H1 (cell line): ENCODE results near the gene AKR1D1. TPM values are rescaled to one million over a fixed set of nuclear protein-coding genes. Genes with fewer than 3 reads are reported as not detected.

Experiments
- CTCF ChIA-PET: fragments of 300-600 bp; sonication (Branson Sonifier 250); formaldehyde crosslinking; loops from one replicate; lab custom pipeline; 2021; ENCODE audit not compliant: partially characterized antibody; lab: Charles Lee
- POLR2A ChIA-PET: fragments of 300-600 bp; sonication (Branson Sonifier 250); formaldehyde crosslinking; loops from one replicate; lab custom pipeline; 2021; ENCODE audit warnings: inconsistent platforms; ENCODE audit not compliant: partially characterized antibody; lab: Charles Lee
- DNase-seq, 2 experiments: peaks; one replicate each; pipeline versions ENCODE4 v3.0.0 to v3.0.0-alpha.2; 2010 to 2022; ENCODE audit warnings: low spot score in 2 of 2, low read depth in 1 of 2, mixed read lengths in 1 of 2
- FAIRE-seq: peaks from 2 replicates; lab custom pipeline; 2011; peaks lifted over from hg19 to GRCh38; lab: Jason Lieb, UNC
- H2AFZ ChIP-seq: 2 replicates; pipeline ENCODE4 v1.8.1; 2012; ENCODE audit warnings: low read length, inconsistent platforms
- H2AK5ac ChIP-seq: 2 replicates; pipeline ENCODE4 v1.6.1; 2013; ENCODE audit warnings: low read depth, low read length
- H2BK120ac ChIP-seq: replicated peaks from 2 replicates; pipeline ENCODE3; 2013; ENCODE audit warnings: low read depth, low read length, inconsistent platforms
- H2BK12ac ChIP-seq: 2 replicates; pipeline ENCODE4 v1.6.1; 2013; ENCODE audit warnings: low read depth, low read length
- H2BK15ac ChIP-seq: 2 replicates; pipeline ENCODE4 v1.6.1; 2013; ENCODE audit warnings: low read length
- H2BK20ac ChIP-seq: 2 replicates; pipeline ENCODE4 v1.6.1; 2013; ENCODE audit warnings: low read length
- H2BK5ac ChIP-seq: 2 replicates; pipeline ENCODE4 v1.6.1; 2013; ENCODE audit warnings: low read depth, low read length
- H3K14ac ChIP-seq: 2 replicates; pipeline ENCODE4 v1.6.1; 2013; ENCODE audit warnings: inconsistent platforms; ENCODE audit not compliant: insufficient read length
- H3K18ac ChIP-seq: 2 replicates; pipeline ENCODE4 v1.6.1; 2013; ENCODE audit warnings: low read length; ENCODE audit errors: extremely low read depth
- H3K23ac ChIP-seq: 2 replicates; pipeline ENCODE4 v1.6.1; 2013; ENCODE audit warnings: inconsistent platforms; ENCODE audit not compliant: insufficient read length
- H3K23me2 ChIP-seq: 2 replicates; pipeline ENCODE4 v1.6.1; 2013; ENCODE audit warnings: low read depth, low read length
- H3K27ac ChIP-seq: 2 replicates; pipeline ENCODE4 v1.6.1; 2011; ENCODE audit warnings: low read depth, low read length, inconsistent platforms
- H3K27me3 ChIP-seq, 4 experiments: replicated peaks in 1 of 4; 1 replicate in 1 of 4; 2 replicates in 3 of 4; pipeline versions ENCODE4 v1.6.1 to v1.8.1; 2011 to 2013; ENCODE audit warnings: low read length in 3 of 4, mild to moderate bottlenecking in 3 of 4, inconsistent platforms in 2 of 4, mixed read lengths in 2 of 4, moderate library complexity in 1 of 4; ENCODE audit not compliant: control insufficient read depth in 3 of 4, insufficient read depth in 3 of 4; ENCODE audit errors: extremely low read depth in 1 of 4
- H3K36me3 ChIP-seq, 4 experiments: 2 replicates each; pipeline versions ENCODE4 v1.6.1 to v1.8.1; 2011 to 2013; ENCODE audit warnings: mild to moderate bottlenecking in 4 of 4, low read length in 3 of 4, moderate library complexity in 2 of 4, control low read depth in 1 of 4, inconsistent platforms in 1 of 4; ENCODE audit not compliant: insufficient read depth in 4 of 4, control insufficient read depth in 2 of 4
- H3K4ac ChIP-seq: replicated peaks from 2 replicates; pipeline ENCODE3; 2013; ENCODE audit warnings: low read length, low read depth, mixed read lengths, inconsistent platforms; ENCODE audit not compliant: insufficient read length
- H3K4me1 ChIP-seq, 4 experiments: replicated peaks in 1 of 4; 1 replicate in 1 of 4; 2 replicates in 3 of 4; pipeline versions ENCODE4 v1.6.1 to v1.8.1; 2011 to 2013; ENCODE audit warnings: low read length in 3 of 4, inconsistent platforms in 2 of 4, mixed read lengths in 1 of 4; ENCODE audit not compliant: insufficient read depth in 4 of 4, control insufficient read depth in 3 of 4
- H3K4me2 ChIP-seq, 2 experiments: 2 replicates each; pipeline versions ENCODE4 v1.6.1 to v1.8.1; 2011 to 2013; ENCODE audit warnings: low read depth in 2 of 2, low read length in 2 of 2, control low read depth in 1 of 2, inconsistent platforms in 1 of 2, mild to moderate bottlenecking in 1 of 2; ENCODE audit not compliant: insufficient read depth in 1 of 2
- H3K4me3 ChIP-seq, 4 experiments: fragments of 200-600, 300-600 bp in 1 of 4; sonication (generic), shearing (Covaris generic), sonication (Bioruptor Twin) in 1 of 4; 2 replicates each; pipeline versions ENCODE4 v1.5.1 to v1.8.1; 2011 to 2016; ENCODE audit warnings: low read length in 4 of 4, low read depth in 3 of 4, control low read depth in 2 of 4, inconsistent platforms in 2 of 4, mild to moderate bottlenecking in 2 of 4, mixed read lengths in 1 of 4, moderate library complexity in 1 of 4; ENCODE audit not compliant: insufficient read depth in 2 of 4; ENCODE audit errors: extremely low read depth in 1 of 4
- H3K56ac ChIP-seq: replicated peaks from 2 replicates; pipeline ENCODE3; 2013; ENCODE audit warnings: low read depth, mild to moderate bottlenecking, mixed read lengths, low read length, inconsistent platforms; ENCODE audit not compliant: insufficient read length
- H3K79me1 ChIP-seq: 2 replicates; pipeline ENCODE4 v1.6.1; 2013; ENCODE audit warnings: low read depth, low read length, control low read depth
- H3K79me2 ChIP-seq, 2 experiments: 2 replicates each; pipeline versions ENCODE4 v1.6.1 to v1.8.1; 2012 to 2013; ENCODE audit warnings: low read length in 2 of 2, mild to moderate bottlenecking in 2 of 2, inconsistent platforms in 1 of 2; ENCODE audit not compliant: insufficient read depth in 2 of 2, control insufficient read depth in 1 of 2
- H3K9ac ChIP-seq, 4 experiments: replicated peaks in 1 of 4; 1 replicate in 1 of 4; 2 replicates in 3 of 4; pipeline versions ENCODE4 v1.6.1 to v1.8.1; 2011 to 2013; ENCODE audit warnings: low read depth in 3 of 4, low read length in 3 of 4, control low read depth in 2 of 4, mild to moderate bottlenecking in 2 of 4, moderate library complexity in 2 of 4, inconsistent platforms in 1 of 4; ENCODE audit errors: extremely low read depth in 1 of 4
- H3K9me3 ChIP-seq, 2 experiments: 2 replicates each; pipeline versions ENCODE4 v1.6.1 to v1.8.1; 2012 to 2013; ENCODE audit warnings: mild to moderate bottlenecking in 2 of 2, moderate library complexity in 2 of 2, control low read depth in 1 of 2, inconsistent platforms in 1 of 2, low read depth in 1 of 2, low read length in 1 of 2, mixed read lengths in 1 of 2; ENCODE audit not compliant: insufficient read depth in 2 of 2
- H4K20me1 ChIP-seq, 2 experiments: replicated peaks in 1 of 2; 2 replicates each; pipeline versions ENCODE3 to v1.8.1; 2011 to 2013; ENCODE audit warnings: inconsistent platforms in 2 of 2, low read length in 2 of 2, mild to moderate bottlenecking in 1 of 2; ENCODE audit not compliant: insufficient read depth in 2 of 2, control insufficient read depth in 1 of 2
- H4K5ac ChIP-seq: 2 replicates; pipeline ENCODE4 v1.6.1; 2013; ENCODE audit warnings: low read length, low read depth, mixed read lengths, inconsistent platforms; ENCODE audit not compliant: insufficient read length
- H4K8ac ChIP-seq: 2 replicates; pipeline ENCODE4 v1.8.0; 2013; ENCODE audit warnings: mild to moderate bottlenecking, moderate library complexity, low read length, inconsistent platforms; ENCODE audit not compliant: insufficient read depth; ENCODE audit errors: extremely low read depth
- H4K91ac ChIP-seq: replicated peaks from 2 replicates; pipeline ENCODE3; 2013; ENCODE audit warnings: low read length, mixed read lengths, inconsistent platforms; ENCODE audit not compliant: insufficient read length
- BACH1 ChIP-seq: IDR thresholded peaks from 2 replicates; pipeline ENCODE4 v1.6.1; 2012; ENCODE audit warnings: low read length, improper control_type of control experiment
- CREB1 ChIP-seq: IDR thresholded peaks from 2 replicates; pipeline ENCODE4 v1.6.1; 2012; ENCODE audit warnings: inconsistent platforms
- EGR1 ChIP-seq: IDR thresholded peaks from 2 replicates; pipeline ENCODE4 v1.6.1; 2011; ENCODE audit warnings: low read depth, low read length, borderline replicate concordance
- EZH2 ChIP-seq: fragments of 200-600 bp; sonication (generic); IDR thresholded peaks from 2 replicates; pipeline ENCODE4 v1.7.1; 2012; ENCODE audit warnings: low read depth, mild to moderate bottlenecking, moderate library complexity, low read length, inconsistent platforms; ENCODE audit not compliant: severe bottlenecking
- GTF2F1 ChIP-seq: IDR thresholded peaks from 2 replicates; pipeline ENCODE4 v1.6.1; 2012; ENCODE audit warnings: low read depth, low read length, improper control_type of control experiment, borderline replicate concordance
- JUND ChIP-seq: IDR thresholded peaks from 2 replicates; pipeline ENCODE4 v1.6.1; 2011; ENCODE audit warnings: mild to moderate bottlenecking, improper control_type of control experiment, low read length
- RAD21 ChIP-seq, 2 experiments: IDR thresholded peaks in 1 of 2; conservative IDR thresholded peaks in 1 of 2; 2 replicates each; pipeline ENCODE4 v1.6.1; 2011; ENCODE audit warnings: low read depth in 2 of 2, low read length in 2 of 2, improper control_type of control experiment in 1 of 2, inconsistent platforms in 1 of 2, mild to moderate bottlenecking in 1 of 2, moderate library complexity in 1 of 2
- RBBP5 ChIP-seq: IDR thresholded peaks from 2 replicates; pipeline ENCODE4 v1.7.1; 2012; ENCODE audit warnings: low read depth, mild to moderate bottlenecking, inconsistent platforms, low read length, moderate library complexity, borderline replicate concordance
- ZNF274 ChIP-seq: IDR thresholded peaks from 2 replicates; pipeline ENCODE4 v1.7.0; 2012; ENCODE audit warnings: low read length, borderline replicate concordance; ENCODE audit errors: extremely low read depth
- WGBS, 2 experiments: shearing (Covaris generic) in 1 of 2; methylation state at CpG; one replicate each; pipeline versions ENCODE4 v1.1.6 to v1.1.7; 2013 to 2015; ENCODE audit warnings: low lambda C conversion rate in 2 of 2, mixed read lengths in 2 of 2, inconsistent platforms in 1 of 2, low coverage in 1 of 2, missing lambda C conversion rate in 1 of 2; ENCODE audit not compliant: insufficient replicate concordance in 2 of 2, insufficient coverage in 1 of 2, insufficient read length in 1 of 2; ENCODE audit errors: extremely low coverage in 1 of 2, missing lambda C conversion rate in 1 of 2; 5-methylcytosine and 5-hydroxymethylcytosine counted together
- polyA plus RNA-seq, 7 experiments: library from polyadenylated mRNA; depleted of rRNA in 3 of 7; stranded (reverse) in 5 of 7; unstranded in 2 of 7; fragments of >200 nt in 5 of 7; fragments of 200-250 nt in 2 of 7; gene quantifications; 1 replicate in 5 of 7; 2 replicates in 1 of 7; 4 replicates in 1 of 7; pipeline versions ENCODE4 v1.2.1 to v1.2.3, GENCODE V29; 2011 to 2013; ENCODE audit warnings: missing spikeins in 2 of 7, mixed read lengths in 2 of 7
- total RNA-seq: library from RNA; stranded (reverse); fragmentation: NEBNext Ultra II Directional; extraction: Animal tissue kit (Norgen Biotek cat#: 25700); gene quantifications from 2 replicates; pipeline ENCODE4 v1.2.1, GENCODE V29; 2021
- TF ChIP-seq, protein P1 (sequence below): IDR thresholded peaks from 2 replicates; pipeline ENCODE4 v1.6.1; 2011; ENCODE audit warnings: low read depth, mild to moderate bottlenecking, low read length; ENCODE audit not compliant: insufficient read depth
- TF ChIP-seq, protein P2 (sequence below): IDR thresholded peaks from 2 replicates; pipeline ENCODE4 v1.6.1; 2012; ENCODE audit warnings: inconsistent platforms

The AKR1D1 gene
- total and polyA plus RNA-seq, 2 of the 8 experiments (the other 6 are each of a cell fraction or from before 2014, with no cell fraction given): not detected

- Histone ChIP-seq H3K4me1 (no peaks in the 10 kb centered on the region), H4K5ac (no peak overlapping the region), H3K79me1 (no peaks in the 10 kb centered on the region), H3K56ac (no peak overlapping the region), H3K4ac (no peak overlapping the region), H3K23me2 (no peaks in the 10 kb centered on the region), H3K23ac (no peak overlapping the region), H3K4me3 (no peak overlapping the region), H2BK5ac (no peak overlapping the region), H3K79me2 (no peaks in the 10 kb centered on the region), H3K18ac (no peak overlapping the region), H2BK120ac (peak overlapping the region; percentile 63), H3K36me3 (no peaks in the 10 kb centered on the region), H3K4me2 (no peak overlapping the region), H3K14ac (no peak overlapping the region), H2BK12ac (no peak overlapping the region), H4K8ac (no peak overlapping the region), H4K91ac (no peak overlapping the region), H3K27ac (no peak overlapping the region), H2BK15ac (no peak overlapping the region; the same call in 1 of the 2 replicates), H3K9ac (no peak overlapping the region), H2AFZ (no peak overlapping the region), H2AK5ac (no peak overlapping the region), H3K9me3 (no peaks in the 10 kb centered on the region; a peak in 1 of 4 replicates), H2BK20ac (0 out of 2 replicates have a peak overlapping the region, but pooled peaks have one; percentile 15), H4K20me1 (no peaks in the 10 kb centered on the region), H3K27me3 (no peaks in the 10 kb centered on the region)
- ChIA-PET CTCF (interaction anchor here (0.6 to 1.5 kb wide), 4 partner anchors 9 to 1166 kb away, joined by 3 read pairs; no protein-coding TSS in a partner anchor), POLR2A (no interaction called here)
- DNase-seq (no peak), FAIRE-seq (no peak)
- 79% methylated on average over 4 of the region's 4 CpGs; no CpG with 5 or more reads in 1 of the 2 experiments for WGBS, 2 experiments
- TF ChIP-seq BACH1 (no peak), RAD21 (IDR thresholded peaks at IDR 0.05 in 1 of 2, conservative IDR thresholded peaks at IDR 0.05 in 1 of 2; ENCODE audit: low read depth in 2 of 2, low read length in 2 of 2) (no peak), RBBP5 (no peak), CREB1 (no peak), EZH2 (no peak), EGR1 (no peak), GTF2F1 (no peak), JUND (no peak), ZNF274 (no peak)
- TF ChIP-seq, protein P1, sequence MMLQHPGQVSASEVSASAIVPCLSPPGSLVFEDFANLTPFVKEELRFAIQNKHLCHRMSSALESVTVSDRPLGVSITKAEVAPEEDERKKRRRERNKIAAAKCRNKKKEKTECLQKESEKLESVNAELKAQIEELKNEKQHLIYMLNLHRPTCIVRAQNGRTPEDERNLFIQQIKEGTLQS: no peak
- TF ChIP-seq, protein P2, sequence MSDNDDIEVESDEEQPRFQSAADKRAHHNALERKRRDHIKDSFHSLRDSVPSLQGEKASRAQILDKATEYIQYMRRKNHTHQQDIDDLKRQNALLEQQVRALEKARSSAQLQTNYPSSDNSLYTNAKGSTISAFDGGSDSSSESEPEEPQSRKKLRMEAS: no peak
Observed at GRCh38 chr7:138151731-138152577, 75.7 kb downstream of the AKR1D1 start.
